Spleen (tissue), 7 donors: Measurements from ENCODE around the gene WDCP.

Experiments
- POLR2AphosphoS5 ChIP-seq, 3 donors: sonication (generic); formaldehyde crosslinking; IDR thresholded peaks; one replicate each; pipeline ENCODE4 v1.5.1; 2017; ENCODE audit warnings: antibody characterized with exemption in 3 of 3
- TF ChIP-seq, protein P1 (sequence below), 11 experiments: fragments of 200-600 bp in 7 of 11; fragments of 450-650 bp in 4 of 11; sonication (generic) in 4 of 11; IDR thresholded peaks in 8 of 11; conservative IDR thresholded peaks in 3 of 11; 1 replicate in 7 of 11; 2 replicates in 4 of 11; pipeline versions ENCODE4 v1.4.0 to v1.8.0; 2016 to 2021; ENCODE audit warnings: antibody characterized with exemption in 11 of 11, inconsistent platforms in 4 of 11, mild to moderate bottlenecking in 1 of 11
- donor health status: DM: no; HTN: no; CAD: no; lungs with moderate emphysema.
- donor health status: DM: no; HTN: no; CAD: no.
- donor health status: DM: no; HTN: no; CAD: no.

DNA sequence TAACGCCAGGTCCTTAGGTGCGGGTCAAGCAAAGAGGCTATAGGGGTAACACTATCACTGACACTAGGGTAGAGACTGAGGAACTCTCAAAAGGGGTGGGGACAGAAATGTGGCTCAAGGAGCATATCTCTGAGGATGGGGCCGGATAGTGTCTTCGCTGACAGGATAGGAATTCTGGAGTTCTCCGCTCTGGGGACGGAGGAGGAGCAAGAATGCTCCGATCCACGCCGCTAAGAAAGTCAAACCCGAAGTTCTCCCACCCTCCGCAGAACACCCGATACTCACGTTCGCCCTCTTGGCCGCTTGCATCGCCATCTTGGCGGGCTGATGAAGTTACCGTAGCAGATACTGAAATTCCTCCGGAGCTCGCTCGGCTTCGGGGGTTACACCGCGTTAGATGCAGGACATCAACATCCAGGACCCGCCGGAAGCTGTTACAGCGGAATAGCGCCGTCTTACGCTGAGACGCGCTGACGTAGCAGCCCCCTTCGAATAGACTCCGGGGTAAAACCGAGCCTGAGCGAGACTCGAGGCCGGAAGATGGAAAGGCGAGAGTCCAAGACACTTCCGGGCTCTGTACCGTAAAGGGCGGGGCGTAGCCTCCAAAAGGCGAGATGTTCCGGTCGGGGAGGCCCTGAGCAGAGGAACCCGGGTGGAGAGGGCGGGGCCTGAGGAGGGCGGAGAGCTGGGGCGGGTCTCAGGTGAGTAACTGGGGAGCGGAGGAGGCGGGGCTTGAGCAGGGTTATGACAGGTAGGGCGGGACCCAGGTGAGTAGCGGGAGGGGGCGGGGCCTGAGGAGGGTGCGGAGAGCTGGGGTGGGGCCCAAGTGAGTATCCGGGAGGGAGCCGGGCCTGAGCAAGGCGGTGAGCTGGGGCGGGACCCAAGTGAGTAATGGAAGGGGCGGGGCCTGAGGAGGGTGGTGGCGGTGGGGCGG, 29.0 kb upstream of the WDCP start, which contains the start of gene SF3B6:
- TF ChIP-seq POLR2AphosphoS5 (IDR thresholded peaks at IDR 0.05) = peak; percentile 89 to 95 (median 91)
- TF ChIP-seq, protein P1, sequence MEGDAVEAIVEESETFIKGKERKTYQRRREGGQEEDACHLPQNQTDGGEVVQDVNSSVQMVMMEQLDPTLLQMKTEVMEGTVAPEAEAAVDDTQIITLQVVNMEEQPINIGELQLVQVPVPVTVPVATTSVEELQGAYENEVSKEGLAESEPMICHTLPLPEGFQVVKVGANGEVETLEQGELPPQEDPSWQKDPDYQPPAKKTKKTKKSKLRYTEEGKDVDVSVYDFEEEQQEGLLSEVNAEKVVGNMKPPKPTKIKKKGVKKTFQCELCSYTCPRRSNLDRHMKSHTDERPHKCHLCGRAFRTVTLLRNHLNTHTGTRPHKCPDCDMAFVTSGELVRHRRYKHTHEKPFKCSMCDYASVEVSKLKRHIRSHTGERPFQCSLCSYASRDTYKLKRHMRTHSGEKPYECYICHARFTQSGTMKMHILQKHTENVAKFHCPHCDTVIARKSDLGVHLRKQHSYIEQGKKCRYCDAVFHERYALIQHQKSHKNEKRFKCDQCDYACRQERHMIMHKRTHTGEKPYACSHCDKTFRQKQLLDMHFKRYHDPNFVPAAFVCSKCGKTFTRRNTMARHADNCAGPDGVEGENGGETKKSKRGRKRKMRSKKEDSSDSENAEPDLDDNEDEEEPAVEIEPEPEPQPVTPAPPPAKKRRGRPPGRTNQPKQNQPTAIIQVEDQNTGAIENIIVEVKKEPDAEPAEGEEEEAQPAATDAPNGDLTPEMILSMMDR (IDR thresholded peaks at IDR 0.05 in 8 of 11, conservative IDR thresholded peaks at IDR 0.05 in 3 of 11) = peak in 3 of 11 experiments; percentile 15 to 27 (median 20)
